GM23338 (cell line): ENCODE measurements around the gene MAP3K5. TPM values are rescaled to one million over a fixed set of nuclear protein-coding genes. Genes with fewer than 3 reads are reported as not detected.
A peak's percentile ranks its signal among the peaks of the same experiment; 100 is the strongest.

Experiments
- ATAC-seq: fragments of 200-7000 bp; cut with Tn5 transposase; 3 replicates; pipeline ENCODE4 v1.9.1; 2020
- DNase-seq: peaks from one replicate; pipeline ENCODE4 v3.0.0-alpha.2; 2015; ENCODE audit warnings: low spot score
- H2AFZ ChIP-seq: fragments of 200-600 bp; sonication (generic); 2 replicates; pipeline ENCODE4 v1.8.0; 2016; ENCODE audit warnings: antibody characterized with exemption, mild to moderate bottlenecking, moderate library complexity
- H3F3A ChIP-seq: fragments of 200-600 bp; sonication (generic); replicated peaks from 2 replicates; pipeline ENCODE4 v1.8.0; 2017; ENCODE audit warnings: antibody characterized with exemption, mixed run types, low read depth
- H3K27ac ChIP-seq: fragments of 200-600 bp; sonication (generic); 2 replicates; pipeline ENCODE4 v1.6.1; 2016; ENCODE audit warnings: low read depth
- H3K27me3 ChIP-seq: fragments of 200-600 bp; sonication (generic); 2 replicates; pipeline ENCODE4 v1.8.0; 2016; ENCODE audit warnings: mild to moderate bottlenecking, mixed run types, moderate library complexity; ENCODE audit not compliant: insufficient read depth
- H3K36me3 ChIP-seq: fragments of 200-600 bp; sonication (generic); 2 replicates; pipeline ENCODE4 v1.8.0; 2016; ENCODE audit warnings: mild to moderate bottlenecking; ENCODE audit not compliant: insufficient read depth
- H3K4me1 ChIP-seq: fragments of 200-600 bp; sonication (generic); 2 replicates; pipeline ENCODE4 v1.8.0; 2016; ENCODE audit warnings: mild to moderate bottlenecking, moderate library complexity; ENCODE audit not compliant: insufficient read depth
- H3K4me2 ChIP-seq: fragments of 200-600 bp; sonication (generic); 2 replicates; pipeline ENCODE4 v1.7.1; 2017; ENCODE audit warnings: mixed run types
- H3K4me3 ChIP-seq: fragments of 200-600 bp; sonication (generic); 2 replicates; pipeline ENCODE4 v1.6.1; 2016; ENCODE audit warnings: mixed run types
- H3K79me2 ChIP-seq: fragments of 200-600 bp; sonication (generic); replicated peaks from 2 replicates; pipeline ENCODE4 v1.8.0; 2017; ENCODE audit warnings: mild to moderate bottlenecking; ENCODE audit not compliant: insufficient read depth
- H3K9me2 ChIP-seq: fragments of 200-600 bp; sonication (generic); 2 replicates; pipeline ENCODE4 v1.8.0; 2017; ENCODE audit not compliant: insufficient read depth
- H4K20me1 ChIP-seq: fragments of 200-600 bp; sonication (generic); replicated peaks from 2 replicates; pipeline ENCODE4 v1.8.0; 2017; ENCODE audit warnings: mild to moderate bottlenecking; ENCODE audit not compliant: insufficient read depth
- H3K27ac Mint-ChIP-seq: 2 replicates; pipeline ENCODE4 v1.8.0; 2020; ENCODE audit warnings: inconsistent platforms, mild to moderate bottlenecking, moderate library complexity, mixed read lengths
- H3K27me3 Mint-ChIP-seq: 3 replicates; pipeline ENCODE4 v1.8.0; 2022; ENCODE audit warnings: low read depth, mild to moderate bottlenecking, moderate library complexity, mixed read lengths, inconsistent platforms; ENCODE audit not compliant: insufficient read depth, poor library complexity
- H3K36me3 Mint-ChIP-seq: 3 replicates; pipeline ENCODE4 v1.8.0; 2021; ENCODE audit warnings: low read depth, mild to moderate bottlenecking, inconsistent platforms, moderate library complexity, mixed read lengths
- H3K4me1 Mint-ChIP-seq: 3 replicates; pipeline ENCODE4 v1.8.0; 2020; ENCODE audit warnings: mild to moderate bottlenecking, inconsistent platforms, mixed read lengths
- H3K4me3 Mint-ChIP-seq: 3 replicates; pipeline ENCODE4 v1.8.0; 2021; ENCODE audit warnings: moderate library complexity, mild to moderate bottlenecking, inconsistent platforms, mixed read lengths
- H3K9me3 Mint-ChIP-seq: 3 replicates; pipeline ENCODE4 v1.8.0; 2020; ENCODE audit warnings: moderate library complexity, mild to moderate bottlenecking, inconsistent platforms, mixed read lengths
- CREB1 ChIP-seq: fragments of 250-450 bp; sonication (Bioruptor Pico); IDR thresholded peaks from 2 replicates; pipeline ENCODE4 v1.5.0; 2020; ENCODE audit warnings: low read depth, mild to moderate bottlenecking, moderate library complexity
- CTCF ChIP-seq, 2 experiments: fragments of 200-600 bp in 1 of 2; sonication (generic) in 1 of 2; conservative IDR thresholded peaks; 2 replicates each; pipeline versions ENCODE4 v1.5.1 to v1.6.1; 2016 to 2017; ENCODE audit warnings: antibody characterized with exemption in 2 of 2, low read depth in 2 of 2, mild to moderate bottlenecking in 2 of 2, moderate library complexity in 1 of 2
- ETS1 ChIP-seq: IDR thresholded peaks from 2 replicates; pipeline ENCODE4 v1.6.1; 2016; ENCODE audit warnings: antibody characterized with exemption
- EZH2 ChIP-seq: fragments of 200-600 bp; sonication (generic); IDR thresholded peaks from one replicate; pipeline ENCODE4 v1.8.0; 2017; ENCODE audit warnings: antibody characterized with exemption, mild to moderate bottlenecking, low read depth; ENCODE audit not compliant: unreplicated experiment
- EZH2phosphoT487 ChIP-seq: fragments of 200-600 bp; sonication (generic); IDR thresholded peaks from one replicate; pipeline ENCODE4 v1.8.1; 2018; ENCODE audit warnings: antibody characterized with exemption; ENCODE audit not compliant: unreplicated experiment
- JUNB ChIP-seq: IDR thresholded peaks from one replicate; pipeline ENCODE4 v1.6.1; 2016; ENCODE audit warnings: antibody characterized with exemption; ENCODE audit not compliant: unreplicated experiment
- NANOG ChIP-seq: IDR thresholded peaks from 2 replicates; pipeline ENCODE4 v1.6.1; 2016; ENCODE audit warnings: antibody characterized with exemption, borderline replicate concordance
- POLR2AphosphoS5 ChIP-seq: IDR thresholded peaks from 2 replicates; pipeline ENCODE4 v1.6.1; 2016; ENCODE audit warnings: antibody characterized with exemption, low read depth
- REST ChIP-seq: IDR thresholded peaks from one replicate; pipeline ENCODE4 v1.6.1; 2018; ENCODE audit warnings: antibody characterized with exemption; ENCODE audit not compliant: unreplicated experiment
- STAT1 ChIP-seq: IDR thresholded peaks from one replicate; pipeline ENCODE4 v1.6.1; 2016; ENCODE audit warnings: antibody characterized with exemption; ENCODE audit not compliant: unreplicated experiment
- ZNF114 ChIP-seq: fragments of 250-450 bp; sonication (Bioruptor Pico); IDR thresholded peaks from 2 replicates; pipeline ENCODE4 v1.5.0; 2020; ENCODE audit warnings: mild to moderate bottlenecking, moderate library complexity
- ZNF331 ChIP-seq: fragments of 250-450 bp; sonication (Bioruptor Pico); IDR thresholded peaks from 2 replicates; pipeline ENCODE4 v1.5.0; 2020; ENCODE audit warnings: low read depth, mild to moderate bottlenecking, moderate library complexity
- ZNF462 ChIP-seq: fragments of 250-450 bp; sonication (Bioruptor Pico); IDR thresholded peaks from 2 replicates; pipeline ENCODE4 v1.5.0; 2020; ENCODE audit warnings: mild to moderate bottlenecking, moderate library complexity
- polyA plus RNA-seq: library from polyadenylated mRNA; unstranded; fragments of >200 nt; fragmentation: Nextera tagmentation; extraction: Ambion mirVana; gene quantifications from 2 replicates; pipeline ENCODE4 v1.2.1, GENCODE V29; 2016
- total RNA-seq: library from RNA; depleted of rRNA; stranded (reverse); fragments of >200 nt; shearing (Covaris generic); gene quantifications from 2 replicates; pipeline ENCODE4 v1.2.3, GENCODE V29; 2014

The MAP3K5 gene
- total and polyA plus RNA-seq, 2 experiments from 2014 or later = 0.76 to 2.8 TPM

GRCh38 chr6:136772685-136773472, 19.4 kb downstream of the MAP3K5 start:
- no peak for TF ChIP-seq ETS1
- no peak for TF ChIP-seq CTCF (conservative IDR thresholded peaks at IDR 0.05; ENCODE audit: low read depth in 2 of 2)
- TF ChIP-seq REST = no peak
- no peak for TF ChIP-seq EZH2phosphoT487
- TF ChIP-seq NANOG = no peak
- no peak for TF ChIP-seq POLR2AphosphoS5
- no peak for TF ChIP-seq ZNF114 (CRISPR knock-in tag)
- no peak for TF ChIP-seq ZNF462 (CRISPR knock-in tag)
- no peak for TF ChIP-seq CREB1 (CRISPR knock-in tag)
- no peak for TF ChIP-seq STAT1
- TF ChIP-seq ZNF331 (CRISPR knock-in tag) = no peak
- no peak for TF ChIP-seq JUNB
- TF ChIP-seq EZH2 = no peak
- ATAC-seq (peak; percentile 98), DNase-seq (peak; percentile 87)
- H4K20me1 ChIP-seq = no peaks in the 10 kb centered on the region
- no peak overlapping the region for H3K4me3 ChIP-seq
- no peak overlapping the region for H3K27ac ChIP-seq
- no peaks in the 10 kb centered on the region for H3K27me3 Mint-ChIP-seq
- H3K9me2 ChIP-seq = no peaks in the 10 kb centered on the region
- no peaks in the 10 kb centered on the region for H3K36me3 ChIP-seq
- H3K4me1 ChIP-seq = 0 out of 2 replicates have a peak, but pooled peaks cover 4% of the 10 kb centered on the region
- no peaks in the 10 kb centered on the region for H3K27me3 ChIP-seq
- H3K4me1 Mint-ChIP-seq = peaks cover 14% of the 10 kb centered on the region; the same call in 2 of the 3 replicates
- H3K9me3 Mint-ChIP-seq = no peaks in the 10 kb centered on the region
- no peak overlapping the region for H3K4me2 ChIP-seq
- H3K27ac Mint-ChIP-seq = no peak overlapping the region
- no peaks in the 10 kb centered on the region for H3F3A ChIP-seq
- no peak overlapping the region for H3K4me3 Mint-ChIP-seq
- no peaks in the 10 kb centered on the region for H3K36me3 Mint-ChIP-seq
- no peaks in the 10 kb centered on the region for H3K79me2 ChIP-seq
- H2AFZ ChIP-seq = peak overlapping the region; percentile 60; the same call in 1 of the 2 replicates
